GM18526 (cell line): ENCODE data around the gene PTPRN2.

ENCODE experiments used
- POLR2A ChIP-seq: IDR thresholded peaks from 3 replicates; pipeline ENCODE4 v1.6.1; 2011; ENCODE audit not compliant: insufficient read length; ENCODE audit errors: extremely low read depth

PTPRN2 gene

DNA sequence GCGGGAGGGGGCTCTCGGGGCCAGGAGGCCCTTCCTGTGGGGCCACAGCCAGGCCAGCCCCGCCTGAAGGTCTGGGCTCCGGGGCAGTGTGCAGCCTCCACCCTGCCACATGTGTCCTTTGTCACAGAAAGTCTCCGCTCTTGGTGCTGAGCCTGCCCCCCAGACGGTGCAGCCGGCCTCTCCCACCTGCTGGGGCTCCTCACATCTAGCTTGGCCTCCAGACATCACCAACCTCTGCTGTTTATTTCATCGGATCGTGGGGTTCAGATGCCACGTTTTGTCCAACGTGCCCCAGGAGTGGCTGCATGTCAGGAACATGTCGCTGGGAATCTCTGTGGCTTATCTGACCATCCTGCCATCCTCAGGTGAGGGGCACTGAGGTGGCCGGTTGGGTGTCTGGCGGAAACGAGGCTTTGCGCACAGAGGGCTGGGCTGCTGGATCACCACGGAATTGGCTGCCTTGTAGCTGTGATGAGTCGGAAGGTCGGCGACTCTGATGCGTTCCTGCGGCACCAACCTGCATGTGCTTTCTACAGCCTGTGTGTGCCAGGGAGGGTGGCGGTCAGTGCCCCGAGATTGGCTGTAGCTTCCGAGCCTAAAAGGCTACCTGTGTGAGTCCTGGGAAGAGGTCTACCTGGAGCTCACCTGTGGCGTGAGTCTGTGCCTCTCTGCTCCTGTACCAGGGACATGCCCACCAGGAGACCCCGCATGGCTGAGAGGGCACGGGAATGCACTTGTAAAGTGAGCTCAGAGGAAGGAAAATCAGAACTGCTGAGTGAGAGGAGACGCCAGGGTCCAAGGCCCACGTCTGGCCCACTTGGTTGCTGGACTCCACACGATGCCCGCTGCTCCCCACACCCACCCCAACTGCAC is 934.4 kb downstream of the PTPRN2 start:
- no peak for TF ChIP-seq POLR2A

DNA sequence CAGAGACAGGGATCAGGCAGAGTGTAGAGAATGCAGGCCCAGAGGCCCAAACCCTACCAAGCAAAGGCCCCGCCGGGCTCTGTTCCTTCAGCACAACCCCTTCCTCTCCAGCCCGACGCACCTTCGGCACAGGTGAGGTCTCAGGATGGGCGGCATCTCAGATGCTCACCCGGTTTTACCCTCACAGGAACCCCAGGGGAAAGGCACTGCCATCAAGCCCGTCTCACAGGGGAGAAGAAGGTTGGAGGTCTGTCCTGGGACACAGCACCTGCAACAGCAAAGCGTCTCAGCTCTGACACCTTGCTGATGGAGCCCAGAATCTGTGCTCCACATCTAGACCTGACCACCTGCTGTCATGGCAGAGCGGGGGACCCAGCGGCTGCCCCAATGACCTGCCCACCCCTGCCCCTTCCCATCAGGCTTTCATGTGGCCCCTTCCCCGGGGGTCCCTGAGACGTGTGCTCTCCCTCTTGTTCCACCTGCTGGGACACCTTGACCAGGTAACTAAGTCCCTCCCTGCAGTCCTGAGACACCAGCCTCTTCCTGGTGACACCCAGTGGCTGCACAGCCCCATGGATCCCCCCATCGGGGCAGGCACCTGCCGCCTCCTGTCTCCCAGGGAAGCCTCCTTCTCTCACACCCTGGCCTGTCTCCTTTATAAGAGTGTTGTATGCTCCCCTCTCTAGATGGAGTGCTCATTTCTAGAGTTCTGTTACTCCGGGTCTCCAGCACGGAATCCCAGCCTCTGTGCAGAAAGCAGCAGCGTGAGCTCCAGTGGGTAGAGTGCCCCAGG is 935.3 kb downstream of the PTPRN2 start:
- TF ChIP-seq POLR2A: no peak

DNA sequence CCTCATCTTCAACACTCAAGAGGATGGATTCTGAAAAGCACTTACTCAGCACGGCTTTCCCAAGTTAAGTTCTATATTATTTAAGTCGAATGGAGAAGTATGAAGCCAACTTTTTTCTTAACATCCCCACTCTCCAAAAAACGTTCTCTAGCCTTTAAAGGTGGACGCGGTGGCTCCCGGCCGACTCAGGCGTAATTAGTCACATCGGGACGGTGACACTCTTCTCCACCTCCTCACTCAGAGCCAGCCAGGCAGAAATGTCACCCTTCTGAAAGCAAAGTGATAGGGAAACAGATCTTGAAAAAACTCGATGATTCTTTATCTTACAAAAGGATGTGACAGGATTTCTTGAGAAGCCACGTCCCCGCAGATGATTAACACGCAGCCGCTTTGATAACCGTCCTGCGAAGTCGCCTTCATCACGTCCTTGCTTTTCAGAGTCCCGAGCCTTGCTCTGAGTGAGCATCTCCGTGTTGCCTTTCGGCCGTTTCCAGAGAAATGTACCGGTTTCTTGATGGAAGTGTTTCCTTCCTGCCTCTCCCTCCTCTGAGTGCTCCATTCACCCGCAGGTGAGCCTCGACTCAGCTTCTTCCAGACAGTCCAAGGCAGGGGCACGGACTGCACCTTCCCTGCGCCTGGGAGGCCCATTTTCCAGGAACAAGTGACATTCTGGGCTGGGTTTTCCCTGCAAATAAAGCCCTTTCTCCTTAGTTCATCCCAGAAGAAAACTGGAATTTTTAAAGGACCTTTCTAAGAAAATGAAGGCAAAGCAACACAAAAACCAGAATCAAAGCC is 936.1 kb downstream of the PTPRN2 start:
- no peak for TF ChIP-seq POLR2A

DNA sequence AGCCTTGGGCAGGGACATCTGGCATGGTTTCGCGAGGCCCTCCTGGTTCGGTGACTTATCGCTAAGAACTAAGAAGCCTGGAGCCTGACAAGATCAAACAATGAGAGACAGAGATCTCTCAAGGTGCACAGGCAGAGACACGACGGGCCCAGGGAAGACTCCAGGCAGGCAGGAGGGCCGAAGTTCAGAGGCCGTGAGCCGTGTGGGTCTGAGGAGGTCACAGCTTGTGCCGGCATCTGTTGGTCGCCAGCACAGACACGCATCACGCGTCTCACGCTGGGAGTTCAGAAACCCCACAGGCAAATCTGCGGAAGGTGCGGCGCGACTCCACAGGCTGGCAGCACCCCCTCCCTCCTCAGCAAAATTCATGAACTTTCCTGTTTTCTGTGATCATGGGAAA is 936.8 kb downstream of the PTPRN2 start:
- TF ChIP-seq POLR2A: no peak

DNA sequence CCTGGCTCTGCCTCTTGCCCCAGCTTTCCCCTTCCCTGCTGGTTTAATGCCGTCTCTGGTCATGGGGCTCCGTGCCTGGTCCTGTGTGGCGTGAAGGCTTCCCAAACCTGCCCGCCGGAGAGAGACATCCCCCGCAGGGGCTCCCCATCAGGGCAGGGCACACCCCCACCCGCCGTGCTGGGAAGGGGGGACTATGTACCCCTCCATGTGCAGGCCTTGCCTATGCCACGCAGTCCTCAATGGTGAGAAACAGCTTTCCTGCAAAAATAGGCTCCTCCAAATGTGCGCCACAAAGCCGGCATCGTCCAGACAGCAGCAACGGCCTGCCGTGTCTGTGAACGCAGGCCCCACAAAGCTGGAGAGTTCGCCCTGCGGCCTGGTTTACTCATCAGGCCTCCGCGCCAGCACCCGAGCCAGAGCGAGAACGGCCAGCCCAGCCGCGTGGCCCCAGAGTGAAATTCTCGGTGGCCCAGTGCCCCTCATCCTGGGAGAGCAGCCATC is 937.4 kb downstream of the PTPRN2 start:
- no peak for TF ChIP-seq POLR2A

DNA sequence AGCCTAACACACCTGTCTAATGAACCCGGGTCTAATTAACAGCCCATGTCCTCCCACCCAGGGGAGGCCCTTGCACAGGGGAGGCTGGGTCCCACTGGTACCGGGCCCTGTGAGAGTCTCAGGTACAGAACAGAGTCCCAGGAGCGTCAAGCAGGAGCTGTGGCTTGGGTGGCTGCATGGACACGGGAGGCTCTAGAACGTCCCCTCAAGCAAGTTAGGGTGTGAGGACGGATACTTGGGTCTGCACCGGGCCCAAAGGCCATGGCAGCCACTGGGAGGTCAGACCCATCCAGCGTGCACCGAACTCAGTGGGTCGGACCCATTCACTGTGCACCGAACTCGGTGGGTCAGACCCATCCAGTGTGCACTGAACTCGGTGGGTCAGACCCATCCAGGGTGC is 941.1 kb downstream of the PTPRN2 start:
- TF ChIP-seq POLR2A: no peak

DNA sequence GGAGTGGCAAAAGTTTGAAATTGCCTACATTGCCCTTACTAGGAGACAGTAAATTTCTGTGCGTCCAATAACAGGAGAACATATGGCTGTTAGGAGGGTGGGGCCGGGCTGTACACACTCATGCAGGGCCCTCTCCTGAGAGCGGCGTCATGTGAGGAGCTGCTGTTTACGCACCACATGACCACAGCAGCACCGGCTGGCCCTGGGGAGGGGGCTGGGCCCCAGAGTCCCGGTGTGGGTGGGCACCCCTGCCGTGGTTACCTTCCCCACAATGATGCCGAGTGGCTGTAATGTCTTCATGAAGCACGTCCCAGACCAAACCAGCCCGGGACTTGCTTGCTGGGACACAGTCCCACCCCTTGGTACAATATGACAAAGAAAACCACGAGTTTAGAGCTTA is 942.1 kb downstream of the PTPRN2 start:
- TF ChIP-seq POLR2A: no peak

DNA sequence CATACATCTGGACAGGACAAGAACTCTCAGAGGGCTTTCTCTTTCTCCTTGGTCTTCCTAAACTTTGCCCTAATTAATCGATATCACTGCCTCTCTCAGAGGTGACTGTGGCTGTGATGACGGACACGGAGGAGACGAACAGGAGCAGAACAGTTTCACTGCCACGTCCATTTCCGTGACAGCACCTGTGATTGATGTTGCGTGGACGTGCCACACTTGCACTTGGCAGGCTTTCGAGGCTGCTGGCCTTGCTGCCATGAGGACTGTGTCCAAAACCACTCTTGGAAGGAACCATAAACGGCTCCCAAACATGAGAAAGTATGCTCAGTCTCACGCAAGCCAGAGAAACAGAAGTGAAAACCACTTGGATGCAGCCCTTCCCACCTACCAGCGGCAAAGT is 942.7 kb downstream of the PTPRN2 start:
- TF ChIP-seq POLR2A: no peak

DNA sequence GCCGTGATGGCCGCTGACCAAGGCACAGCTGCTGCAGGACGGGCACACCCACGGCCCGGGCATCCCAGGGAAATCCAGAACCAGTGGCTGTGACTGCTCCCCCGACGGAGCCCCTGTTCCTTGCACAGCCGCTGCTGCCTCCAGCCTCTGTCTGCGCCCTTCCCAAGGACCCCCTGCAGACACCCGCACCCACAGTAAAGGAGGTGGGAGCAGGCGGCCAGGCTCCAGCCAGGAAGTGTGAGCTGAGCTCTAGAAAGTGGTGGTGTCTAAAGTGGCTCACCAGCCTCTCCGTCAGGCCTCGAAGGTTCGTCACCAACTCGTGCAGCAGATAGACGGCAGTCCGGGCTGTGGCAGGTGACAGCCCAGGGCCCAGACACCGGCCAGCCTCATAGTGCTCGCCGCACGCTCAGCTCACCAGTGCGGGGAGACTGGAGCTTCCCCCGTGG is 944.1 kb downstream of the PTPRN2 start:
- TF ChIP-seq POLR2A: no peak

DNA sequence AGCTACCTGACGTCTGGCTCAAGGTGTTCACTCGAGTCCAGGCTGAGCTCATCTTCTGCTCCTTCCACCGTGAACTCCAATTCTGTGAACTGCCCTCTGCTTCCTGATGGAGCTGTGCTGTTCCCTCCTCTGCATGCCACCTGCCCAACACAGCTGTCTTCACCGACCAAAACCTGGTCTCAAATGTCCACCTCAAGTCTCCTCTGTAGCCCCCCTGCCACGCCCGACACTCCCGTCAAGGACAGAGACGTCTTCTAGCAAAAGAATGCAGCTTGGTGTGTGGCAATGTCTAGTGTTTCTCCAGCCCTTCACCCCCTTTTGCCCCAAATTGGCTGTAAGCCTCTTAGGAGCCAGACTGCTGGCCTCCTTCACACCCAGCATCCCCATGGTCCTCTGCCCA is 945.8 kb downstream of the PTPRN2 start:
- TF ChIP-seq POLR2A: no peak

DNA sequence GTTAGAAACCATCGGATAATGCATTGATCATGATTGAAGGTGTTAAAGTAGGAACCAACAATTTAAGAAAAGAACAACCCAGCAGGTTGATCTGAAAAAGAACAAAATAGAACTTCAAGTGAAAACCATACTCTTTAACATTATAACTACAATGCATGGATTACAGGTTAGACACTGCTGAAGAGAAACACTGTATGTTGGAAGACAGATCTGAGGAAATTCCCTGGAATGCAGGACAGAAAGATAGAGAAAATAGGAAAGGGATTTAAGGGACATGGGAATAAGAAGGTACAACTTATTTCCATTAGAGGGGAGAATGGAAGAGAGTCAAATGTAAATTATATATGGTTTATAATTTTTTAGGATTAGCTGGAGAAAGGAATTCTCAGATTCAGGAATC is 947.5 kb downstream of the PTPRN2 start:
- no peak for TF ChIP-seq POLR2A

DNA sequence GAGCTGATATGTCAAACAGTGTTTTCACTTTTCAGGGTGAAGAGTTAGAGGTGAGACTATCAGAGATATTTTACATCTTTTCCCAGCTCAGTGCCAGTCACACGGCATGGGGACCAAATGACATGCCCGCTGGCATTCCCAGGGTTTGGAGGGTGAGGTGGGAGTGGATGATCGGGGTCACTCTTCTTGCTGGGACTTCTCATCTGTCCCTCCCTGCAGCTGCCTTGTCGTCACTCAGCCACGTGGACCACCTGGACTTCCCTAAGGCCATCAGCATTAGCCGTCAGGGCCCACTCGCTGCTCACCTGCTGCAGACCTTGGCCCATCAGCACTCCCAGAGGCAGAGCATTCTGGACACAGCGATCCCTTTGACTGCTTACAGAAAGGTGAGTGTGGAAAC is 949.1 kb downstream of the PTPRN2 start:
- no peak for TF ChIP-seq POLR2A

DNA sequence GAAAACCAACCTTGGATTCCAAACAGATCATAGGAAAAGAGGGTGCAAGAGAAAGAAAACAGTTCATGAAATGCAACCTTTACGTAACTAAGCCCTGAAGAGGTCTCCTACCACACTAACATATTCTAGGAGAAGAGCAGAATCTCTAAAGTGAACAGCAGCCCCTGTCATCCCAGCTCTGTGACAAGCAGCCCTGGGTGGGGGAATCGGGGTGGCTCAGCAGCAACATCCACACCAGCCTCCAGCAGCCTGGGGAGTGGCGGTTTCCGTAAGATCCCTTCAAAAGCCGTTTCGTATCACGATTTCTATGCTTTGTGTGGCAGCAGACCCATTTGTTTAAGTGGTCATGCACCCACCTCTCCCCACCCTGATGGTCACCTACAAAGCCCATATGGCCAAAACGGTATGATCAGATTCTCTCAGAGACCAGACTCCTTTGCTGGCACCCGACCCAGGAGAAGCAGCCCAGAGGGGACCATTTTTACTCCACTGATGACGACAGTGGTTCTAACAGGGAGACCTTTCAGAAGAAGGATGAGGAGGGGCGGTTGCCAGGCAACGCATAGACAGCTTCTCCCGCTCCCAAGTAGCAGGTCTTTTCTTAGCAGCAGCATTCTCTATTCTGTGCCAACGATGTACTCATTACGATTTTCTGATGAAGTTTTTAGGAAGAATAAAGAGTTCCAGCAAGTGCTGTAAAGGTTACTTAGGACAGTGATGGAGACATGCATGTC is 950.2 kb downstream of the PTPRN2 start:
- no peak for TF ChIP-seq POLR2A

DNA sequence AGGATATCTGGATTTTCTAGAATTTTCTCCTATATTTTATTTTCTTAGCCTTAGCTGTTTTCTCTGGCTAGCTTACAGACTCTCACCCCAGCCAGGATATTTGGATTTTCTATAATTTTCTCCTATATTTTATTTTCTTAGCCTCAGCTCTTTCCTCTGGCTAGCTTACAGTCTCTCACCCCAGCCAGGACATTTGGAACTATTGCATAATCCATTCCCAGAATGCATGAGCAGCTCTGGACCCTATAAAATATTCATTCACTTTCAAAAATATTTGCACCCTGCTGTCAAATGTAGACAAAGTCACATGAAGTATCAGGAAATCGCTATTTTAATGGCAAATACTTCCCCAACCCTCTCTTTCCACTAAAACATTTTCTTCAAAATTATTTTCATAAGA is 952.0 kb downstream of the PTPRN2 start:
- no peak for TF ChIP-seq POLR2A

DNA sequence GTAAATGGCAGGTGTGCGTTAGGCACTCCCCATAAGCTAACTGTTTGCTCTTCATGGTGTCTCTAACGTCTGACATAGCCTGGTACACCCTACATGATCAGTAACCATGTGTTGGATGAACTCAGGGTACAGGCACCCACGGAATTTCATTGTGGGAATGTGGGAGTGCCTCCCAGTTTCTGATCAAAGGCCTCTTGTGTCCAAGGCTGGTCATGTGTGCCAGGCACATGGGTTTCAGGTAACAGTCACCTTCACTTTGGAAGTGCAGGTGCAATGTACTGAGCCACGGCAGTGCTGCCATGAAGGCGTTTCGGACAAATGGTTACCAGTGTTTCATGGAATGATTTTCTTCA is 952.5 kb downstream of the PTPRN2 start:
- no peak for TF ChIP-seq POLR2A
